Stimulated activated CD4-positive, alpha-beta T cell treated with anti-CD3 and anti-CD28 coated beads, TNF-alpha, amount 100 ng/mL, for 4 hours (primary cell): ENCODE results near the gene PMS2.
A peak's percentile ranks its signal among the peaks of the same experiment; 100 is the strongest.
"Not testable (repeated sequence)": the region's sequence is repeated elsewhere in the genome, so short reads cannot be mapped to it uniquely, and the experiment has no call there.

Experiments used
- DNase-seq, 3 experiments: peaks; one replicate each; pipeline ENCODE4 v3.0.0-alpha.2; 2020; ENCODE audit warnings: low read depth in 3 of 3

Gene PMS2

DNA sequence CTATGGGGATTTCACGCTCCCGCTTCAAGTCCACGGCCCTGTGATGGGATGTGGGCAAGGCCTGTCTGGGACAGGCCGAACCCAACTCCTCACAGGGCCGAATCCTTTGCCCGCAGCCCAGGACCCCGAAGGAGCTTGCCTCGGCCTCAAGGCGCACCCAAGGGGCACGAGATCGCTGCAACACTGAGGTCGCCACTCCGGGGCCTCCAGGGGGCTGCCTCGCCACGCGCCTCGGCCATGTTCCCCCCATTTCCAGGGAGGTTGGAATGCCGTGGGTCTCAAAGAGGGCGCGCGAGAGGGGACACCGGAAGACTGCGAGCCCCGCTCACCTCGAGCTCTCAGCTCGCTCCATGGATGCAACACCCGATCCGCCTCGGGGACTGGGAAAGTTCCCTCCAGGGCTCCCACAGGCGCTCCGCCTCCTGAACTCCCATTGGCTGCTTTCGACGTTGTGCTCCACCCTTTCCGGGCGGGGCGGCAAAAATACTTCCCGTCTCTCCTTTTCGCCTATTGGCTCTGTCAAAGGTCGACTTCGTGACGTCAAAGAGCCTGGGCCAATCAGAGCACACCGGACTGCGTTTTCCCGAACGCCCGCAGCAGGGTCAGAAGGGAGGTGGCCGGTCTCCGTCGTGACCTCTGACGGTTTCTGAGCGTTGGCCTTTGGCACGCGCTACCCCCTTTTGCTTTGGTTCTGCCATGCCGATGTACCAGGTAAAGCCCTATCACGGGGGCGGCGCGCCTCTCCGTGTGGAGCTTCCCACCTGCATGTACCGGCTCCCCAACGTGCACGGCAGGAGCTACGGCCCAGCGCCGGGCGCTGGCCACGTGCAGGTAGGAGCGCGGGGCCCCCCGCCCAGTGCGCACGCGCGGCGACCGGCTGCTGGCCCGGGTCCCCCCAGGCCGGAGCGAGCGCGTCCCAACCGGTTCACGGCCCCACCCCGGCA is at the start of gene PMS2, which contains the start of gene AIMP2:
TSS of gene PMS2 (minus strand) at position 382 of the 944 bp plus-strand sequence. CDS start at position 352, 30 bp downstream.
TSS of gene AIMP2 (plus strand) at position 605 of the 944 bp plus-strand sequence. CDS start at position 697, 92 bp downstream.
- DNase-seq = peak; percentile 89 to 95 (median 93)

DNA sequence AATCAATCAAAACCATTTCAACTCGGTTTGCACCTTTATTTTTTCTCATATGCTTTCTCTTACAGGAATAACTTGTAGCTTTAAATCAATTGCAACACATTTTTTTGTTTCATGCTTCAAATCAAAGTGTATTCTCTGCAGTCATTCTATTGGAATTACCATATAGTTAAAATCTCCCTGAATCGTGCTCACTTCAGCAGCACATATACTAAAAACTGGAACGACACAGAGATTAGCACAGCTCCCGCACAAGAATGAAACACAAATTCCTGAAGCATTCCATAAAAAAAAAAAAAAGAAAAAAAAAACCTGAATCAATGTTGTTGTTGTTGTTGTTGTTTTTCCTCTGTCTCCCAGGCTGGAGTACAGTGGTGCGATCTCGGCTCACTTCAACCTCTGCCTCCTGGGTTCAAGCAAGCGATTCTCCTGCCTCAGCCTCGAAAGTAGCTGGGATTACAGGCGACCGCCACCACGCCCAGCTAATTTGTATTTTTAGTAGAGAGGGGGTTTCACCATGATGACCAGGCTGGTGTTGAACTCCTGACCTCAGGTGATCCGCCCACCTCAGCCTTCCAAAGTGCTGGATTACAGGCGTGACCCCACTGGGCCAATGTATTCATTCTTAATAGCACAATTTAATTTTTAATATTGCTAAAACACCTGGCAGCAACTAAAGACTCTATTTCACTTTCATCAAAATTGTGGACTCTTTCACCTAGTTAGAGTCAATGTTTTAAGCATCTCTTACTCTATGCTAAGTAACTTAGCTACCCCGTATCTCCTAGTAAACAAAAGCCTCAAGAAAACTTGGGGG is 48.7 kb upstream of the PMS2 start:
- DNase-seq = no peak

GRCh38 chr7:6056616-6057015 is 47.8 kb upstream of the PMS2 start:
- DNase-seq = no peak

- not testable (repeated sequence) for DNase-seq
Observed at GRCh38 chr7:6051185-6051584, 42.3 kb upstream of the PMS2 start.

DNA sequence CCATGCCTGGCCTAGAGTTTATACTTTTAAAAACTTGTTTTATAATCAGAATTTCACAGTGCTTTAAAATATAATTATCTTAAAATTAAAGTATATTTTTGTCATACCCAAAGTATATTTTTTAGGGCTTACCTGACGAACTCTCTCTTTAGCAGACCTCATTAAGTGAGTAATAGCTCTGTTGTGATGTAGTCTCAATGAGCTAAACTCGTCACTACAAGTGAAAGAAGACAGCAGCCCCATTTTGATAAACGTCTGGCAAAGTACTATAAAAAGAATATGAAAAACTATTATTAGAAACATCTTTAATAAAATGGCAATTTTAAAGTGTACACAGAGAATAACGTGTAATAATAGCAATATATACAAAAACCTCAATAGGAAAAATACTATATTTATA is 40.9 kb upstream of the PMS2 start:
- no peak for DNase-seq

- no peak for DNase-seq
Observed at GRCh38 chr7:6035686-6036085, 26.8 kb upstream of the PMS2 start.

DNA sequence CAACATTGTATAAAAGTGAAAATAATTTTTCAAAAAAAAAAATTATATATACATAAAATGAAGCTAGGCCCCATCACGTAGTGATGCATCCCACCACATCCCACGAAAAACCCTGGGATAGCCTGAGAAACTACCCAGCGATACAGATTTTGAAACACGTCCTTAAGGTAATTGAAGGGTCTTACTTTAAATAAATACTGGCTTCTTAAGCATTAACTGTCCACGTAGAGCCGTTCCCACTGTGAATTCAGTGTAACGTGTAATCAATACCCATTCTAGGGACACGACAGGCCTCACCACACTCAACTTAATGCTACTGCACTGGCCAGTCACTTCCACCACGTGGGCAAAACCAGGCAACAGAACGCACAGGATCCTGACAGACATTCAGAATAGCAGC is 26.3 kb upstream of the PMS2 start:
- no peak for DNase-seq

DNA sequence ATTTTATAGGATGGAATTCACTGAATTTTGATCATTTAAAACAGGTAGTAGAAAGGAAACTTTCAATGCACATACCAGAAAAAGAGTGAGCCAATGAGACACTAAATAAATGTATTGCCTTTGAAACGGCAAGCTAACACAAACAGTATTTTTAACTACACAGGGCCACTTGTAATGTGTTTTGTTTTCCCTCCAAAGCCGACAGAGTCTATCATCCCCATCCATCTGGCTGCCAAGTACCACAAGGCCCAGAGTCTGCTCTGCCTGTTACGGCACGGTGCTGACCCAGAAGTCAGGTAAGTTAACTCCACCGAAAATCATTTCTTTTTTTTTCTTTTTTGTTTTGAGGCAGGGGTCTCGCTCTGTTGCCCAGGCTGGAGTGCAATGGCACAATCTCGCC is 23.8 kb upstream of the PMS2 start:
- DNase-seq = no peak

- DNase-seq = no peak
Observed at GRCh38 chr7:6032167-6032566, 23.3 kb upstream of the PMS2 start.

GRCh38 chr7:6031567-6031966 is 22.7 kb upstream of the PMS2 start:
- no peak for DNase-seq

DNA sequence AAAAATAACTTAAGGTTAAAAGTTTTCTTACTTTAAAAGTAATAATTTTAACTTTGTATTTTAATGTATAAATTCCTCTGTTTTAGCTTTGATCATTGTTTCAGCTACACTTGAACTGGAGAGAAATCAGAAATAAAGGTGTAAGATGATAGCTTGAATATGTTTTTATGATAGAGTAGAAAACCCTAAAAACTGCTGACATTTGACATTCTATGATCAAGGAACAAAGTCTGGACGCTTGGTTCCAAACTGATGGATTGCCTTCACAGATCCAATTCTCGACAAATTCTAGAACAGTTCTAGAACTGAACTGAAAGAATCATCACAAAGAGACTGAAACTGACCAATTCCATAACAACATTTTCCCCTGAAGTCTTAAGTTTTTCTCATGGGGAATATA is 22.1 kb upstream of the PMS2 start, which contains the start of gene ANKRD61:
TSS of gene ANKRD61 (plus strand) at position 389 of the 400 bp plus-strand sequence. CDS start at position 389, 0 bp downstream.
- no peak for DNase-seq

DNA sequence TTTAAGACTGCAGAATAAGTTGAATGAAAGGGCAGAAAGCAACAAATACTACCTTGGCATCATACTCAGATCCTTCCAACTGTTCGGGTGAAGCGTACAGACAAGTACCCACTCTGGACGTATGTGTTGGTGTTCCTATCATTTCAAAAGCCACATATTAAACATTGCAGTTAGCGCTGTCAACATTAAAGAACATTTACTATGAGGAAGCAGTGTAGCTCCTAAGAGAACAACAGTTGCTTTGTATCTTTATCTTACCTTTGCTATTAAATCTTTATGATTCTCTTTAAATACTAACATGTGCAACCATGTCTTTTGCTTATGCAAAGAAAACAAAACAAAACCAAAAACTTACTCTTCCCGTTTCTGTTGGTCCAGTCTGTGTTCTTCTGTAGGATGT is 19.7 kb upstream of the PMS2 start:
- no peak for DNase-seq

- DNase-seq = no peak
Observed at GRCh38 chr7:6027806-6028365, 19.0 kb upstream of the PMS2 start.

DNA sequence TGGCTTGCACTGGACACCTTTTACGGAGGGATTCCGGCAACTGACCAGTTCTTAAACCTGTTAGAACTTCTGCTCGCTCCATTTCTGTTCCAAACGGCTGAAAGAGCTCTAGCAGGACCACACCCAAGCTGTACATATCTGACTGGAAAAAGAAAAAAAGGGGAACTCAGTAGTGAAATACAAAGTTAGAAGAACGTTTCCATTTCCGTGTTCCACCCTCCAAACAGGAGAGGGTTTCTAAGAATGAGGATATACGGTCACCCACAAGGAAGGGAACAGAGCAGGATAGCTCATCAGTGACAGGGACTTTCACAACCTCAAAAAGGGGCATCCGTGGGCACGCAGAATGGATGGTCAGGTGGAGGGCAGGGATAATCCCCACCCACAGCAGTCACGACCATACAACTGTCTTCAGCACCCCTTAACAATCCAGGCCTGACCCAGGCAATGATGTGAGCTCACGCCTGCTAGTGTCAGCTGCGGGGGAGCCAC is 18.0 kb upstream of the PMS2 start:
- no peak for DNase-seq

DNA sequence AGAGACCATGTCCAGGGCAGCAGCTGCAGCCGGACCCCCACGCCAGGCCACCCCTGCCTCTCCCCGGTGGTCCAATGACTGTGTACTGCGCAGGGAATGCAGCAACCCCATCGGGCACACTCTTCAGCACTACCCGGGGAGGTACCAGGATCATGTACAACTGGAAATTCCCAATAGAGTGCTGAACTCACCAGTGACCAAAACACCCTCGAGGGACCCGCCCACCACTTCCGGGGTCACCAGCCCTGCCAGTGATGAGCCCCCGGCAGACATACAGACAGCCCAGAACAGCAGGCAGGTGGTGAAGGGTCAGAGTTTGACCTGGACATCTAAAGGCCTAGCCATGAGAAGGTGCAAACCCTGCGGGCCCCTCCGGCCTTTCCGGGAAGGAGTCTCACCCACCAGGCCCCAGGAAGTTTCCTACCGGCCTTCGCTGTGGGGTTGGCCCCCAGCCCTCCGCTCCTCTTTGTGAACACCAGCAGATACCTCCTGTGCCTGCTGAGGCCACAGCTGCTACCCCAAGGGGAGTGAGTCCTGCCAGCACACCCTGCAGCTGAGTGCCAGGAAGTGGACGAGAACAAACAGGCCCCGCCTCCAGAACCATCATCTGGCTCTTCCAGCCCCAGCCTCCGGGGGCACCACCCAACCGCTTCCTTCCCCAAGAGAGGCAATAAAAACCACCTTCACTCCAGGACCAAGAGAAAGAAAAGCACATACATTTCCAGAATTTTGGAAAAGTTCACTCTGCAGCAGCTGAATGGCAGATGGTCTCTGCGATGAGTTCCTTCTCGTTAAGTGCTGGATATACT is 17.4 kb upstream of the PMS2 start:
- peak; percentile 10 to 31 (median 30) for DNase-seq

DNA sequence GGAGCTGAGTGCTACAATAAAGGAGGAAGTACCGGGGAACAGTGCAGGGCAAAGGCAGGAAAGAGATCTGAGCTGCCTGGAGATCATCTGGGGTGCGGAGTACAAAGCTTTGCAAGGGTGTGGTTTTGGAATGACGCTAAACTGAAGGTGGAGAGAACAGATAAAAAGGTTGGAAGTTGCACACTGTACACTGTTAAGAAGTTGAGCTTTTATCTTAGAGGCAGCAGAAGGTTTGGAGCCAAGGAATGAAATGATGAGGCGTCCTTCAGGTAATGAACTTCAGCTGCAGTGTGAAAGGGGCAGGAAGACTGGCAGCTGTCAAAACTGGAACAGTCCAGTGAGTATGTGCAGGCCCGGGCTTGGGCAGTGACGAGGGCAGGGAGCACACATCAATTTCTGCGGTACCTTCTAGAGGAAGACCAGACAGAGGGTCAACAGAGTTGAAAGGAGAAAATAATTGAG is 15.2 kb upstream of the PMS2 start:
- DNase-seq = no peak

- no peak for DNase-seq
Observed at GRCh38 chr7:6022707-6023106, 13.9 kb upstream of the PMS2 start.

- no peak for DNase-seq
Observed at GRCh38 chr7:6020371-6021286, 11.8 kb upstream of the PMS2 start.

DNA sequence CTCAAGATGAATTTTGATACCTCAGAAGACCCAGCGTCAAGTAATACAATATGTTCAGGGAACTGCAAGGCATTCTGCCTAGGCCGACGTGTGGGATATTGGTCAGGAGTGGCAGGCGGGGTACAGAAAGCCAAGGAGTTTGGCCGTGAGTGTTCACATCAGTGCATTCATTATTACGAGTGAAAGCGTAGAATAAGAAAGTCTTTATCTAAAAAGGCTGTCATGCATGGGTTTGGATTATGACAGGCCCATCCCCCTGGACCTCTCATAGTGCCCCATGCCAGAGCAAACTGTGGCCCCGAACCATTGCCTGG is 7.8 kb upstream of the PMS2 start:
- no peak for DNase-seq
